ENCODE measurements around the gene KIF12.
"Not testable (repeated sequence)": the region's sequence is repeated elsewhere in the genome, so short reads cannot be mapped to it uniquely, and the experiment has no call there.

The KIF12 gene

GRCh38 chr9:114098936-114099668 is at the start of gene KIF12:
TSS of gene KIF12 (minus strand) at chr9:114099292. CDS start at chr9:114099276, 16 bp downstream.
- no peak for DNase-seq (ENCODE audit: low spot score)

GRCh38 chr9:114146735-114147134 is 47.6 kb upstream of the KIF12 start:
- DNase-seq (ENCODE audit: low spot score) = no peak

DNA sequence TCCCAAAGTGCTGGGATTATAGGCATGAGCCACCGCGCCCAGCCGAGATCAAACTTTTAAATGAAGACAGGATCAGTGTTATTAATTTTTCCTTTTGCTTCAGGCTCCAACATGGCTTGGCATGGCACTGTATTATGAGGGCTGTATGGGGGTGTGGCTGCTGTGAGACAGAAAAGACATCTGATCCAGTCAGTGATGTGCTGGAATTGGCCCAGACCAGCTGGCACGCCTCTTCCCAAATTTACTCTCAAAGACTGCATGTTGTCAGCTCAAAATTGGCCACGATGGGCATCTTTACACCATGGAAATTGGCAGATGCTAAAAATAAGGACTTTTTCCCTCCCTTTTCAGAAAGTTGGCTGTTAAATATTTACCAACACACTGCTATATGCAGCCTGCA is 44.1 kb upstream of the KIF12 start:
- no peak for DNase-seq (ENCODE audit: low spot score)

DNA sequence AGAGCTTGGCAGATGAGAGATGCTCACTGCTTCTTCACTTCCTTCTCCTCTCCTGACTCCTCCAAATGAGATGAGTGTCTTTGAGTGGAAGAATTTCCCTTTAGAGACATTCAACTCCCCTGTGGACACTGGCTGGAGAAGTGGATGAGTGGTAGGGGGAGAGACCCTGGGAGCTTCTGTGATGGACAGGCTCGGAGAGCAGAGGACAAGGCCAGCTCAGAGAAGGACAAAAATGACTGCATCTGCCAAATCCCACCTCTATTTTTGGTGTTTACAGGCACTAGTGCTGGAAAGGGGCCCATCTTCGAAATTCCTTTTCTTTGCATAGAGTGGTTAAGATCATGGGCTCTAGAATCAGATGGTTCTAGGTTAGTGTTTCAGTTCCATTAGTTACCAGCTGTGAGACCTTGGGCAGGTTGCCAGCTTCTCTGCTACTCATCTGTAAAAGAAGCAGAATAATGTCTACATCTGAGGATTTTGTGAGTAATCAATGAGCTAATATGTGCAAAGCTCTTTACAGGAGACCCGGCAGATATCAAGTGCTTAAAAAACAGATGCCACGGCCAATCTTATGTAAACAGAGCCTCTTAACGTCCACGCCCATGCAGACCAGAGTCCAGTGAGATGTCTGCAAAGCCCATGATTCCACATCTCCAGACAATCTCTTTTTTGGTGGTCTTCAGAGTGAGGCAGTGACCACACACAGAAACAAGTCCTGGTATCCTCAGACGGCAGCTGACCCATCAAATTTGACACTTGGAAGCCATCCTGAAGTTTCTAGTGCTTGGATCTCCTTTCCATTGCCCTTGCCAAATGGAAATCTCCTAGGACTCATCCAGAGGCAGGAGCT is 42.7 kb upstream of the KIF12 start:
- DNase-seq (ENCODE audit: low spot score) = no peak

DNA sequence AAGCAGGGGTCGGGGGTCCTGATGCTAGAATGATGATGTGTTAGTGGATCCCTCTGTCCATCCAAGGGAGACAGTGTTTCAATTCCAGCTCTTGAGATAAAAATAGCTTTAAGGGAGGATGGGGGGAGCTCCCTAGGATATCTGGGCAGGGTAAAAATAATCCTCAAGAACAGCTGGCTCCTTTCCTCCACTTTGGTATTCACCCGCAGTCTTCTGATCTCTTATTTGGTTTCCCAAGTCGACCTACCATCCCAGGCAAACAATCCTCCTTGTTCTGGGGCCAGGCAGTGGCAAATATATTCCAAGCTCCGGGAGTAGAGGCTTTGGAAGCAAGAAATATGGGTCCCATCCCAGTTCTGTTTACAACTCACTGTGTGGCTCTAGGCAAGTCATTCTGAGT is 41.8 kb upstream of the KIF12 start:
- DNase-seq (ENCODE audit: low spot score) = no peak

- no peak for DNase-seq (ENCODE audit: low spot score)
These were observed 41.3 kb upstream of the KIF12 start for GRCh38 chr9:114140401-114140800.

- DNase-seq (ENCODE audit: low spot score) = no peak
These were observed 40.0 kb upstream of the KIF12 start for GRCh38 chr9:114139071-114139470.

GRCh38 chr9:114138552-114138971 is 39.5 kb upstream of the KIF12 start:
- no peak for DNase-seq (ENCODE audit: low spot score)

DNA sequence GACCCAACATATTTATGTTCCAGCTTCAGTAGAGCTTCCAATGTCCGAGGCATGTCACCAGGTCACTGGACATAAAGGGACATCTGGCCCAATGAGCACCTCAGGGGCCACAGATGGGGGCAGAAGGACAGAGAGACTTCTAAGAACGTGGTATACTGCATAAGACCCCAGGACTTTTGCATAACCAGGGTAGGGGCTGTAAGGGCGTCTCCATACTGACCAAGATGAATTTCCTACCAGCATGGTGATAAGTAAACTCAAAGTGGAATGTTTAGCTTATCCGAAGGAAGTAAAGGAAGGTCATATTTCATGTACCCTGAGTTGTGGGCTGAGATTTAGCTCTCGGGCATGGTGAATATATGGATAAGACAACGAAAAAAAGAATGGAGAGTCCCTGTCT is 38.7 kb upstream of the KIF12 start:
- DNase-seq (ENCODE audit: low spot score) = no peak

GRCh38 chr9:114134827-114135396 is 35.8 kb upstream of the KIF12 start:
- no peak for DNase-seq (ENCODE audit: low spot score)

DNA sequence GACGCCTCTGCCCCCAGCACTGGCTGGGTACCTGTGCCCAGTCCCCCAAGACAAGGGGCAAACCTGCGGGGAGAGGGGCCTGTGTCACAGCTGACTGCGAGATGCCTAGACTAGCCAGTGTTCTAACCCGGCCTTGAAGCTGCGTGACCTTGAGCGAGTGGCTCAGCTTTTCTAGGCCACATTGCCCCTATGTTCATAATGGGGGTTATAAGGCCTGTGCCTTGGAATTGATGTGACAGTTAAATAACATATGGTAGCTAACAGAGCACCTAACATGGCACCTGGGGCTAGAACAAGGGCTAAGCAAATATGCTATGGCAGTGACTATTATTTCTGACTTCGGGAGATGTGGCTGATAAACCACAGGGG is 33.4 kb upstream of the KIF12 start:
- DNase-seq (ENCODE audit: low spot score) = no peak

- DNase-seq (ENCODE audit: low spot score) = no peak
These were observed 32.9 kb upstream of the KIF12 start for GRCh38 chr9:114131808-114132549.

DNA sequence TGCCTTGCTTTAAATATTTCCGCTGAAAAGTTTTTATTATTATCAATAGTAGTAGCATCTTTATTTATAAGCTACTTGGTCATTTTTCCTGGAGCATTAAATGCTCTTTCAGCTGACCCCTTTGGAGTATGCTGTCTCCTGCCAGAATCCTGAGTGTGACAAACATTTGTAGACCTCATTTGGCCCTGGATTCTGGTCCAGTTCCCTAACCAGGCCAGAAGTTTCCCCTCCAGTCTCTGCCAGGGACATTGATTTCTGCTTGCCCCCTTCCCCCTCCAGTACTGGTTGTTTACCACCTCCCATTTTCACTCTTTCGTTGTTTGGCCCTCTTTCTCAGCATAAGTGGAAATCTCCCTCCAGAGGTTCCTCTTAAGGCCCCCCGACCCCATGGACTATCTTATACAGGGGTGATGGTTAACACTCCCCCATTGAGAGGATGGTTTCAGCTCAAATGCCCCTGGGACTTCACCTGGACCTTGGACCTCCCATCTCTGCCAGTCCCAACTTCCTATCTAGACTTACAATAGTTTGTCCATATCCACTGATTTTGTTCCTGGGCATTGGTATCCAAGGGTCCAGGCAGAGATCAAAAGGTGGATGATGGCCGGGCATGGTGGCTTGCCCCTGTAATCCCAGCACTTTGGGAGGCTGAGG is 31.7 kb upstream of the KIF12 start:
- DNase-seq (ENCODE audit: low spot score) = no peak

DNA sequence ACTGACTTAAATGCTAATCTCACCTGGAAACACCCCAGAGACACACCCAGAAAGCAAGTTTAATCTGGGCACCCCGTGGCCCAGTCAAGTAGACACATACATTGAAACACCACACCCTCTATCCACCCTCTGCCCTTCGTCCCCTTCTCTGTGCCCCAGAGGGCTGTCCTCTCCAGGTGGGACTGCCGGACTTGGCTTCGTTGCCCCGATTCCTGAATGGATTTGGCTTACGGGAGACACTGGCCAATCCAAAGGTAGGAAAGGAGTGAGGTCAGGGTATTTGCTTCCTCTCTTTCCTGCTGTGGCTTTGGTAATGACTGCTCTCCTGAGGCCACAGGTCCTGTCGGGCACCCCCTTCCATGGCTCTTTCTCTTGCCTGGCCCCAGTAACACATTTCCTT is 31.0 kb upstream of the KIF12 start:
- no peak for DNase-seq (ENCODE audit: low spot score)

DNA sequence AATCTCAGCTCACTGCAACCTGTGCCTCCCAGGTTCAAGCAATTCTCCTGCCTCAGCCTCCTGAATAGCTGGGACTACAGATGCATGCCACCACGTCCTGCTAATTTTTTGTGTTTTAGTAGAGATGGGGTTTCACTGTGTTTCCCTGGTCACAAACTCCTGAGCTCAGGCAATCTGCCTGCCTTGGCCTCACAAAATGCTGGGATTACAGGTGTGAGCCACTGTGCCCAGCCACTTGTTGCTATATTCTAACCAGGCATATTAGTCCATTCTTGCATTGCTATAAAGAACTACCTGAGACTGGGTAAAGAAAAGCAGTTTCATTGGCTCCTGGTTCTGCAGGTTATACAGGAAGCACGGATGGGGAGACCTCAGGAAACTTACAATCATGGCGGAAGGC is 29.7 kb upstream of the KIF12 start:
- not testable (repeated sequence) for DNase-seq (ENCODE audit: low spot score)

GRCh38 chr9:114126247-114127060 is 27.4 kb upstream of the KIF12 start:
- DNase-seq (ENCODE audit: low spot score) = no peak

DNA sequence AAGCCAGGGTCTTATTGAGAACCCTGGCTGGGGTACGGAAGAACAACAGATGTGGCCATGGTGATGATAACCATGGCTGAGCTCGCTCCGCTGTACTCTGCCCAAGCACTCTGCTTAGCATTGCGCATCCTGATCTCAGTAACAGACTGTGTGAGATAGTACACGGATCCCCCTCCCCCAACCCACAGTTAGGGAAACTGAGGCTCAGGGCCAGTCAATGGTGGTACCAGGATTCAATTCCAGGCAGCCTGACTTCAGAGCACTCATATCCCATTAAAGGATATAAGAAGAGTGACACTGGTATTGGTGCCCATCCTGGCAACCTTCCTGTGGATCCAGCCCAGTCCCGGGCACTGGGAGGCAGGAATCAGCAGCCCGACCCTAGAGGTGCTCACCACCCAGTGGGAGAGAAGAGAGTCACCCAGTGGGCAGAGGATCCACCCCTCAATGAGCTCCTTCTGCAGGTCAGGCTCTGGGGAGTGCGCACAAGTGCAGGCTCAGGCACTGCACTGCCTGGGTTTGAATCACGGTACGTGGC is 26.5 kb upstream of the KIF12 start:
- no peak for DNase-seq (ENCODE audit: low spot score)

DNA sequence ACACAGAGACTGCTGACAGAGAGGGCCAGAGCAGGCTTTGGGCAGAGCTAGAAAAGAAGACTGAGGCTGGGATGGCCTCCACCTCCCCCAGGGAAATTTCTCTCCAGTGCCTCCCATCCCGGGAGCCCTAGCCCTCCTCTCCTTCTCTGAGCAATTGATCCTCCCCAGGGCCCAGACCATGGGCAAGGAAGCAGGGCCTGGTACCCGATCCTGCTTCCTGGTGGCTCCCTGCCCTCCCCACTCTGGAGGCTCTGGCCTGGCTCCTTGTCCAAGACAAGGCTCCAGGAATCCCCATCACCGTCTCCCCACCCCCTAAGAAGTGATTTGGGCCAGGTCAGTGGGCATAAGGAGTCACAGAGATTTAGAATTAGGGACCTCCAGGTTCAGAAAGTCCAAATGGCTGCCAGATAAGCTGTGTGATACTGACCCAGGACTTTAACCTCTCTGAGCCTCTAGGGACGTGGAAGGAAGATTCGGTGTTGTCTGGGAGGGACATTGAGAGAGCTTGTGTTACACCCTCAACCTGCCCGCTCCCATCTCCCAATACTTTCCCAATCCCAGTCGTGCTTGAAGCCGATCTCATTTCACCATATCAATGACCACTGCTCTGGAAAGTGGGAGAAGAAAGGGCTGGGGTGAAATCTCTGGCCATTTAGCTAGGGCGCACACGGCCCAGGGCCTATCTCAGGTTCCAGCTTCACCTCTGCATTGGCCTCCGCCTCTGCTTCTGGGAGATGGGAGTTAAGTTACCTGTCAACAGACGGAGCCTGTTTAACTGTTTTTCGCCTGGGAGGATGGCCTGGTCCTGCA is 25.8 kb upstream of the KIF12 start:
- DNase-seq (ENCODE audit: low spot score) = no peak

GRCh38 chr9:114124138-114124537 is 25.0 kb upstream of the KIF12 start:
- no peak for DNase-seq (ENCODE audit: low spot score)

All from hepatic stellate cell (primary cell).